BJ (cell line): ENCODE data around the gene ZCCHC24. TPM values are rescaled to one million over a fixed set of nuclear protein-coding genes. Genes with fewer than 3 reads are reported as not detected.

Source experiments
- CTCF ChIA-PET: fragments of 350-600 bp; formaldehyde crosslinking; extraction: SDS; loops from one replicate; lab custom pipeline; 2021; ENCODE audit warnings: antibody characterized with exemption, inconsistent platforms; lab: Yijun Ruan, JAX
- POLR2A ChIA-PET: fragments of 300-600 bp; sonication (Branson Sonifier 250); formaldehyde crosslinking; extraction: SDS; loops from one replicate; lab custom pipeline; 2021; ENCODE audit warnings: antibody characterized with exemption; lab: Charles Lee
- DNase-seq: peaks from one replicate; pipeline ENCODE4 v3.0.0-alpha.2; 2011; ENCODE audit warnings: low read depth
- H3K27me3 ChIP-seq: 2 replicates; pipeline ENCODE4 v1.6.0; 2011; ENCODE audit warnings: low read length; ENCODE audit not compliant: control insufficient read depth, insufficient read depth
- H3K36me3 ChIP-seq: 2 replicates; pipeline ENCODE4 v1.5.1; 2011; ENCODE audit warnings: low read length; ENCODE audit not compliant: control insufficient read depth, insufficient read depth
- H3K4me3 ChIP-seq: 2 replicates; pipeline ENCODE4 v1.5.1; 2011; ENCODE audit warnings: low read depth, mild to moderate bottlenecking, control low read depth, low read length
- polyA plus RNA-seq: library from polyadenylated mRNA; depleted of rRNA; stranded (reverse); fragments of >200 nt; gene quantifications from 2 replicates; pipeline ENCODE4 v1.2.3, GENCODE V29; 2011
- TF ChIP-seq, protein P1 (sequence below): IDR thresholded peaks from 2 replicates; pipeline ENCODE4 v1.5.1; 2011; ENCODE audit warnings: low read depth, mild to moderate bottlenecking, control low read depth, inconsistent platforms, low read length, moderate library complexity; ENCODE audit not compliant: insufficient read depth

ZCCHC24 gene
- polyA plus RNA-seq, 1 experiment = 49.1 TPM

DNA sequence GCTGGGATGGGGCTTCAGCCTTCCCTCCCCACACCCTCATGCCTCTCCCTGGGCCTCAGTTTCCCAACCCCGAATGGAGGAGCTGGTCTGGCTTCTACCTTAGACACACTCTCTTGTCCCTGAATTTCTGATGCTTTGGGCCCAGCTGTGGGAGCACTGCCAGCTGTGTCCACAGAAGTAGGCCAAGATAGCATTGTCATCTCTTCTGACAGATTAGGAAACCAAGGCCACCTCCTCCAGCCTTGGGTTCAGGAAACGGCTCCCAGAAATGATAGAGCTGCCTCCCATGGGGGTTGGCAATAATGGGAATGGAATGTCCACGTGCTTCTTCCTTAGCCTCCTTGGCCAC lies 96.8 kb downstream of the ZCCHC24 start:
- peaks cover 39% of the 10 kb centered on the region for H3K36me3 ChIP-seq
- peak overlapping the region; percentile 81 for H3K4me3 ChIP-seq
- ChIA-PET POLR2A (no interaction called here), CTCF (interaction anchor here (1.2 to 3.0 kb wide), 4 partner anchors 10 to 31 kb away, joined by 3 to 8 read pairs (median 7); no protein-coding TSS in a partner anchor)
- TF ChIP-seq, protein P1, sequence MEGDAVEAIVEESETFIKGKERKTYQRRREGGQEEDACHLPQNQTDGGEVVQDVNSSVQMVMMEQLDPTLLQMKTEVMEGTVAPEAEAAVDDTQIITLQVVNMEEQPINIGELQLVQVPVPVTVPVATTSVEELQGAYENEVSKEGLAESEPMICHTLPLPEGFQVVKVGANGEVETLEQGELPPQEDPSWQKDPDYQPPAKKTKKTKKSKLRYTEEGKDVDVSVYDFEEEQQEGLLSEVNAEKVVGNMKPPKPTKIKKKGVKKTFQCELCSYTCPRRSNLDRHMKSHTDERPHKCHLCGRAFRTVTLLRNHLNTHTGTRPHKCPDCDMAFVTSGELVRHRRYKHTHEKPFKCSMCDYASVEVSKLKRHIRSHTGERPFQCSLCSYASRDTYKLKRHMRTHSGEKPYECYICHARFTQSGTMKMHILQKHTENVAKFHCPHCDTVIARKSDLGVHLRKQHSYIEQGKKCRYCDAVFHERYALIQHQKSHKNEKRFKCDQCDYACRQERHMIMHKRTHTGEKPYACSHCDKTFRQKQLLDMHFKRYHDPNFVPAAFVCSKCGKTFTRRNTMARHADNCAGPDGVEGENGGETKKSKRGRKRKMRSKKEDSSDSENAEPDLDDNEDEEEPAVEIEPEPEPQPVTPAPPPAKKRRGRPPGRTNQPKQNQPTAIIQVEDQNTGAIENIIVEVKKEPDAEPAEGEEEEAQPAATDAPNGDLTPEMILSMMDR = no peak
- DNase-seq = no peak
- no peaks in the 10 kb centered on the region for H3K27me3 ChIP-seq

GRCh38 chr10:79347894-79348639 lies 97.4 kb downstream of the ZCCHC24 start:
- ChIA-PET POLR2A (no interaction called here), CTCF (interaction anchor here (0.9 to 3.0 kb wide), 5 partner anchors 10 to 31 kb away, joined by 3 to 8 read pairs (median 7); no protein-coding TSS in a partner anchor)
- DNase-seq = no peak
- H3K36me3 ChIP-seq = peaks cover 34% of the 10 kb centered on the region
- TF ChIP-seq, protein P1 = no peak
- H3K4me3 ChIP-seq = peak overlapping the region; percentile 81
- no peaks in the 10 kb centered on the region for H3K27me3 ChIP-seq

DNA sequence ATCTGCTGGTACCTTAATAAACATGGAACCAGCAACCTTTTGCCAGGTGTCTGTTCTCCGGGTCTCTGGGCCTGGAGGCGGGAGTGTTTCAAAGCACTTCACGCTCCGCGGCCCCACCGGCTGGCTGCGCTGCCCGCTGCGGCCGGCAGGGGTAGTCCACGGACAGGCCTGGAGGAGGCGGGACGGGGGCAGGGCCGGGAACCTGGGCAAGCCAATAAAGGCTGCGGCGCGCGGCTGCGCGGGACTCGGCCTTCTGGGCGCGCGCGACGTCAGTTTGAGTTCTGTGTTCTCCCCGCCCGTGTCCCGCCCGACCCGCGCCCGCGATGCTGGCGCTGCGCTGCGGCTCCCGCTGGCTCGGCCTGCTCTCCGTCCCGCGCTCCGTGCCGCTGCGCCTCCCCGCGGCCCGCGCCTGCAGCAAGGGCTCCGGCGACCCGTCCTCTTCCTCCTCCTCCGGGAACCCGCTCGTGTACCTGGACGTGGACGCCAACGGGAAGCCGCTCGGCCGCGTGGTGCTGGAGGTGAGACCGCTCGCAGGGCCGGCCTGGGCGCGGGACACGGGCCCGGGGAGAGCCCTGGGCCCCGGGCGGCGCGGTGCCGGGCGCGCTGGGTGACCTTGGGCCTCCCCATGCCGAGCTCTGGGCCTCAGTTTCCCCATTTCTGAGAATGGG lies 98.1 kb downstream of the ZCCHC24 start, which contains the start of gene PPIF:
Gene PPIF, plus strand, starts transcription at position 244 of the 668 bp plus-strand sequence. Its CDS starts 80 bp downstream, at position 324.
- Histone ChIP-seq H3K4me3 (peak within 1 kb of the TSS; percentile 81), H3K27me3 (no peaks in the 10 kb centered on the region), H3K36me3 (peaks cover 28% of the 10 kb centered on the region)
- DNase-seq = peak; percentile 45
- CTCF ChIA-PET = interaction anchor here (0.9 to 3.0 kb wide), 6 partner anchors 11 to 30 kb away, joined by 3 to 8 read pairs (median 6); no protein-coding TSS in a partner anchor
- TF ChIP-seq, protein P1 = peak; percentile 87
- POLR2A ChIA-PET = no interaction called here

GRCh38 chr10:79346388-79347225 lies 98.8 kb downstream of the ZCCHC24 start:
- no peak for DNase-seq
- POLR2A ChIA-PET = no interaction called here
- TF ChIP-seq, protein P1 = no peak
- Histone ChIP-seq H3K4me3 (no peak overlapping the region), H3K27me3 (no peaks in the 10 kb centered on the region), H3K36me3 (peaks cover 22% of the 10 kb centered on the region)
- CTCF ChIA-PET = interaction anchor here (0.9 to 3.0 kb wide), 6 partner anchors 9 to 29 kb away, joined by 3 to 8 read pairs (median 6); no protein-coding TSS in a partner anchor

GRCh38 chr10:79346012-79346340 lies 99.4 kb downstream of the ZCCHC24 start:
- CTCF ChIA-PET = interaction anchor here (0.9 to 3.0 kb wide), 5 partner anchors 9 to 19 kb away, joined by 3 to 7 read pairs (median 5); no protein-coding TSS in a partner anchor
- peaks cover 18% of the 10 kb centered on the region for H3K36me3 ChIP-seq
- H3K4me3 ChIP-seq = no peak overlapping the region
- no peak for DNase-seq
- no peaks in the 10 kb centered on the region for H3K27me3 ChIP-seq
- POLR2A ChIA-PET = no interaction called here
- TF ChIP-seq, protein P1 = no peak
